Lower lobe of right lung (tissue), 2 donors: ENCODE measurements around the gene NFRKB. TPM values are rescaled to one million over a fixed set of nuclear protein-coding genes. Genes with fewer than 3 reads are reported as not detected.
"Not testable (repeated sequence)": the region's sequence is repeated elsewhere in the genome, so short reads cannot be mapped to it uniquely, and the experiment has no call there.

Experiments used
- ATAC-seq, 2 donors: fragments of 200-7000 bp; cut with Tn5 transposase; one replicate each; pipeline ENCODE4 v1.9.1; 2020 to 2022; ENCODE audit warnings: mild to moderate bottlenecking in 2 of 2, moderate library complexity in 2 of 2
- DNase-seq: peaks from one replicate; pipeline ENCODE4 v3.0.0-alpha.2; 2020
- H3K27ac ChIP-seq: fragments of 200-600 bp; one replicate; pipeline ENCODE4 v1.8.0; 2022
- H3K27me3 ChIP-seq: fragments of 200-600 bp; one replicate; pipeline ENCODE4 v1.8.0; 2022; ENCODE audit warnings: low read depth
- H3K36me3 ChIP-seq: fragments of 200-600 bp; one replicate; pipeline ENCODE4 v1.8.0; 2022; ENCODE audit warnings: mild to moderate bottlenecking
- H3K4me1 ChIP-seq: fragments of 200-600 bp; one replicate; pipeline ENCODE4 v1.8.0; 2022
- H3K4me3 ChIP-seq: fragments of 200-600 bp; one replicate; pipeline ENCODE4 v1.8.0; 2022; ENCODE audit warnings: mild to moderate bottlenecking
- H3K9me3 ChIP-seq: fragments of 200-600 bp; one replicate; pipeline ENCODE4 v1.8.0; 2022
- intact Hi-C: fragments of 100-400 bp; cut with DNase I; formaldehyde crosslinking; loops from one replicate; pipeline ENCODE4 v1.11.0; 2022
- total RNA-seq: library from RNA; stranded (reverse); fragmentation: NEBNext Ultra II Directional; extraction: Animal tissue kit (Norgen Biotek cat#: 25700); gene quantifications from one replicate; pipeline ENCODE4 v1.2.1, GENCODE V29; 2021
- TF ChIP-seq, protein P1 (sequence below): fragments of 200-600 bp; IDR thresholded peaks from one replicate; pipeline ENCODE4 v1.8.0; 2022; ENCODE audit warnings: antibody characterized with exemption, mild to moderate bottlenecking
- donor health status: DM: no; HTN: yes; CAD: no; lungs with severe emphysema.

NFRKB gene
- total RNA-seq, 1 donor from 2014 or later, result 25.5 TPM

DNA sequence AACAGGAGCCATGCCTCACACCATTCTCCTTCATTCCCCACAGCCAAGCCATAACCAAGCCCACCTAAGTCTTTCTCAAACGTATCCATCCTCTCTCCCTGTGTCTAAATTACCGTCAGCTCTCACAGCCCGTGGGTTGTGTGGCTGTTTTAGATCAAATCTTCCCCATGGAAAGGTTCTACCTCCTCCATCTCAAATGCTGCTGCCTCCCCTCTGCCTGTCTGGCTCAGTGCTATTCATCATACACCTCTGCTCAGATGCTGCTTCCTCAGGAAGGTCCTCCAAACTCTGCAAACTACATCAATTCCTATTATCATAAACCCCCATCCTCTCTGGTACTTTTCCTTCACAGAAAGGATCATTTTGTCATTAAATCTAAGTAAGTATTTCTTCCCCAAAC is 15.1 kb downstream of the NFRKB start:
- TF ChIP-seq, protein P1, sequence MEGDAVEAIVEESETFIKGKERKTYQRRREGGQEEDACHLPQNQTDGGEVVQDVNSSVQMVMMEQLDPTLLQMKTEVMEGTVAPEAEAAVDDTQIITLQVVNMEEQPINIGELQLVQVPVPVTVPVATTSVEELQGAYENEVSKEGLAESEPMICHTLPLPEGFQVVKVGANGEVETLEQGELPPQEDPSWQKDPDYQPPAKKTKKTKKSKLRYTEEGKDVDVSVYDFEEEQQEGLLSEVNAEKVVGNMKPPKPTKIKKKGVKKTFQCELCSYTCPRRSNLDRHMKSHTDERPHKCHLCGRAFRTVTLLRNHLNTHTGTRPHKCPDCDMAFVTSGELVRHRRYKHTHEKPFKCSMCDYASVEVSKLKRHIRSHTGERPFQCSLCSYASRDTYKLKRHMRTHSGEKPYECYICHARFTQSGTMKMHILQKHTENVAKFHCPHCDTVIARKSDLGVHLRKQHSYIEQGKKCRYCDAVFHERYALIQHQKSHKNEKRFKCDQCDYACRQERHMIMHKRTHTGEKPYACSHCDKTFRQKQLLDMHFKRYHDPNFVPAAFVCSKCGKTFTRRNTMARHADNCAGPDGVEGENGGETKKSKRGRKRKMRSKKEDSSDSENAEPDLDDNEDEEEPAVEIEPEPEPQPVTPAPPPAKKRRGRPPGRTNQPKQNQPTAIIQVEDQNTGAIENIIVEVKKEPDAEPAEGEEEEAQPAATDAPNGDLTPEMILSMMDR, result no peak
- Histone ChIP-seq H3K27ac (no peak overlapping the region), H3K4me3 (no peak overlapping the region), H3K36me3 (peaks cover 100% of the 10 kb centered on the region), H3K27me3 (no peaks in the 10 kb centered on the region), H3K9me3 (no peaks in the 10 kb centered on the region), H3K4me1 (no peaks in the 10 kb centered on the region)
- intact Hi-C loops, result no loop called here
- DNase-seq, result no peak
- no peak for ATAC-seq

DNA sequence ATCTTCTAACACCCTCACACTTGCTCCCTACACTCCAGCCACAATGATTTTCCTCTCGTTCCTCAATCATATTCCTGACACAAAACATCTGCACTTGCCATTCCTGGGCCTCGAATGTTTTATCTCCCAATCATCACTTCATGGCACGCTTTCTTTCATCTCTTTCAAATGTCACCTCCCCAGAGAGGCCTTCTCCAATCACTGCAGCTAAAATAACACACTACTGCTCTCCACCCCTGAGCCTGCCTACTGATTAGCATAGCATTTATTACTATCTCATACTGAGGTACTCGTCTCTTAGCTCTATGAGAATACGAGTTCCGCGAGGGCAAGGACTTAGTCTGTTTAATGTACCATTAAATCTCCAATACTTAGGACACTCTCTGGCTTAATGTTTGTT is 23.5 kb downstream of the NFRKB start:
- Histone ChIP-seq H3K36me3 (peaks cover 98% of the 10 kb centered on the region), H3K9me3 (no peaks in the 10 kb centered on the region), H3K27me3 (no peaks in the 10 kb centered on the region), H3K4me1 (no peaks in the 10 kb centered on the region), H3K4me3 (no peak overlapping the region), H3K27ac (no peak overlapping the region)
- TF ChIP-seq, protein P1, result no peak
- no peak for DNase-seq
- intact Hi-C loops, result no loop called here
- ATAC-seq, result no peak

DNA sequence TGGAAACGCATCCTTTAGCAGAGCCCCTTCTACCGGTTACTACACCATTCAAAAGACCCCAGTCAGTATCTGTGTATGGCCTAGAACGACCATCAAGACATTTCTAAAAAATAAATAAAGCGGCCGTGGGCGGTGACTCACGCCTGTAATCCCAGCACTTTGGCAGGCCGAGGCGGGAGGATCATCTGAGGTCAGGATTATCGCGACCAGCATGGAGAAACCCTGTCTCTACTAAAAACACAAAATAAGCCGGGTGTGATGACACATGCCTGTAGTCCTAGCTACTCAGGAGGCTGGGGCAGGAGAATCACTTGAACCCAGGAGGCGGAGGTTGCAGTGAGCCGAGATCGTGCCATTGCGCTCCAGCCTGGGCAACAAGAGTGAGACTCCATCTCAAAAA is 26.8 kb downstream of the NFRKB start:
- ATAC-seq, DNase-seq, H3K4me1 ChIP-seq, H3K4me3 ChIP-seq, H3K27ac ChIP-seq, intact Hi-C loops, H3K9me3 ChIP-seq, H3K27me3 ChIP-seq: not testable (repeated sequence)
- H3K36me3 ChIP-seq, result peaks cover 98% of the 10 kb centered on the region

DNA sequence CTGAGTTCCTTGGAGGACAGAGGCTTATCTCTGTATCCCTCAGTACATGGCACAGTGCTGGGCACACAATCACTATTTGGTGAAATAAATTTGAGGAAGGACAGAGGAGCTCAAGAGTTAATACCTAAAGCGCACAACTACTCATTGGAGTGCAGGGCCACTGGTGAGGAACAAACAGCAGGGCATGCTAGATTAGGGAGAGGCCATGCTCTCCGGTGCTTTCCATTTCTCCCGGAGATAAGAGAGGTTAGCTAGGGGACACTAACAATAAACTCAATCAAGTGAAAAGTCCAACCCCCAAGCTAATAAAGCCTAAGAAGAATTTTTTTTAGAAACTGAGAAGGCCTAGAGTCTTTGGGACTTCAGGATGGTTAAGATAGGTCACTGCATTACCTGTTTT is 29.1 kb downstream of the NFRKB start:
- no peak overlapping the region for H3K27ac ChIP-seq
- intact Hi-C loops, result no loop called here
- H3K27me3 ChIP-seq, result no peaks in the 10 kb centered on the region
- DNase-seq, result no peak
- peaks cover 11% of the 10 kb centered on the region for H3K4me1 ChIP-seq
- no peak overlapping the region for H3K4me3 ChIP-seq
- TF ChIP-seq, protein P1, result no peak
- no peak for ATAC-seq
- no peaks in the 10 kb centered on the region for H3K9me3 ChIP-seq
- peaks cover 82% of the 10 kb centered on the region for H3K36me3 ChIP-seq

DNA sequence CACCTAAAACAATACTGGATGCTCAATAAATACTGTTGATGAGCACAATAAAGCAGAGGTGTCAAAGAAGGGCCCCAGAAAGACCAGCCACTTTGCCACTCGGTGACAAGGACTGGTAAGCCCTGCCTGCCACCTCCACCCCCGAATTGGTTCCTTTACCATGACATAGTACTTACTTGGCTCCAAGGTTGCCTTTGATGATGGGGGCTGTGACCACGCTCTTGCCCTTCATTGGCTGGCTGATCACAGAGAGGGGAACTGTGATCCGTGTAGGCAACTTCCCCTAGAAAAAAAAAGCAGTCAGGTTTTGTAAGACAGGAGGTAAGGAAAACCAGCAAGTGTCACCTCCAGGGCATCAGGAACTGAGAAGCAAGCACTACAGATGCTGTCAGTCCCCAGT is 29.7 kb downstream of the NFRKB start:
- Histone ChIP-seq H3K27ac (no peak overlapping the region), H3K4me3 (no peak overlapping the region), H3K27me3 (no peaks in the 10 kb centered on the region), H3K9me3 (no peaks in the 10 kb centered on the region), H3K36me3 (peaks cover 75% of the 10 kb centered on the region), H3K4me1 (peaks cover 14% of the 10 kb centered on the region)
- no peak for DNase-seq
- no peak for ATAC-seq
- intact Hi-C loops, result no loop called here
- TF ChIP-seq, protein P1, result no peak

DNA sequence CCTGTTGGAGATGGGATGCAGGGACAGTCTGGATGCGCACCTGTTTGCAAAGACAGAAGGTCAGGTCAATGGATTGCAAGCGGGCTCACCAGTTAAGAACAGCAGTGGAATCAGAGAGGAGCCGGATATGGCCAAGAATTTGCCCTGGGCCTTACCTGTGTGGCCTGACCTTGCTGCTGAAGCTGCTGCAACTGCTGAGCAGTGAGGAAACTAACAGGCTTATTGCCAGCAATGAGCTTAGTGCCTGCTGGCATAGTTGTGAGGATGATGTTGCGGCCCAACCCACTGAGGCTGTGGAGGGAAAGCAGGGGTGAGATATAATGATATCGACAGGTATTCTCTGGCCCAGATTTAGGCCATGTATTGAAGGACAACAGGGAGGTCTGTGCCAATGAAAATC is 30.6 kb downstream of the NFRKB start:
- no peaks in the 10 kb centered on the region for H3K9me3 ChIP-seq
- no peak overlapping the region for H3K27ac ChIP-seq
- no peaks in the 10 kb centered on the region for H3K27me3 ChIP-seq
- peaks cover 14% of the 10 kb centered on the region for H3K4me1 ChIP-seq
- TF ChIP-seq, protein P1, result no peak
- intact Hi-C loops, result no loop called here
- DNase-seq (no peak), ATAC-seq (no peak)
- no peak overlapping the region for H3K4me3 ChIP-seq
- peaks cover 68% of the 10 kb centered on the region for H3K36me3 ChIP-seq
